Mucosa of descending colon (tissue), 3 donors: ENCODE results near the gene PPARD. TPM values are rescaled to one million over a fixed set of nuclear protein-coding genes. Genes with fewer than 3 reads are reported as not detected.

Experiments
- ATAC-seq: fragments of 200-7000 bp; cut with Tn5 transposase; one replicate; pipeline ENCODE4 v1.9.1; 2020; ENCODE audit warnings: mild to moderate bottlenecking, moderate library complexity
- DNase-seq, 3 donors: peaks; one replicate each; pipeline ENCODE4 v3.0.0-alpha.2; 2020
- H3K36me3 ChIP-seq: fragments of 200-600 bp; one replicate; pipeline ENCODE4 v1.8.0; 2021; ENCODE audit warnings: low read depth, mild to moderate bottlenecking
- H3K4me1 ChIP-seq: fragments of 200-600 bp; one replicate; pipeline ENCODE4 v1.8.0; 2021; ENCODE audit warnings: low read depth, mild to moderate bottlenecking
- H3K4me3 ChIP-seq: fragments of 200-600 bp; one replicate; pipeline ENCODE4 v1.8.0; 2021; ENCODE audit warnings: mild to moderate bottlenecking
- H3K9me3 ChIP-seq: fragments of 200-600 bp; one replicate; pipeline ENCODE4 v1.8.0; 2021; ENCODE audit warnings: mild to moderate bottlenecking
- intact Hi-C, 2 donors: fragments of 100-400 bp; cut with DNase I in 1 of 2; cut with micrococcal nuclease in 1 of 2; formaldehyde crosslinking; loops; one replicate each; pipeline versions ENCODE4 v1.11.0 to v1.11.1; 2022; cut with DNase I, micrococcal nuclease
- total RNA-seq, 3 donors: library from RNA; stranded (reverse); fragmentation: NEBNext Ultra II Directional in 2 of 3; extraction: Animal tissue kit (Norgen Biotek cat#: 25700) in 2 of 3; gene quantifications; one replicate each; pipeline versions ENCODE4 v1.2.1 to v1.2.4, GENCODE V29; 2021 to 2023
- TF ChIP-seq, protein P1 (sequence below): fragments of 200-600 bp; IDR thresholded peaks from one replicate; pipeline ENCODE4 v1.8.0; 2022; ENCODE audit warnings: antibody characterized with exemption, mild to moderate bottlenecking
- donor health status: DM: no; HTN: no; CAD: no; lungs with moderate emphysema.
- donor health status: DM: no; HTN: no; CAD: no.
- donor health status: DM: no; HTN: yes; CAD: no.

The PPARD gene
- total RNA-seq, 3 donors from 2014 or later, result 44.4 to 66.7 (median 65.6) TPM

DNA sequence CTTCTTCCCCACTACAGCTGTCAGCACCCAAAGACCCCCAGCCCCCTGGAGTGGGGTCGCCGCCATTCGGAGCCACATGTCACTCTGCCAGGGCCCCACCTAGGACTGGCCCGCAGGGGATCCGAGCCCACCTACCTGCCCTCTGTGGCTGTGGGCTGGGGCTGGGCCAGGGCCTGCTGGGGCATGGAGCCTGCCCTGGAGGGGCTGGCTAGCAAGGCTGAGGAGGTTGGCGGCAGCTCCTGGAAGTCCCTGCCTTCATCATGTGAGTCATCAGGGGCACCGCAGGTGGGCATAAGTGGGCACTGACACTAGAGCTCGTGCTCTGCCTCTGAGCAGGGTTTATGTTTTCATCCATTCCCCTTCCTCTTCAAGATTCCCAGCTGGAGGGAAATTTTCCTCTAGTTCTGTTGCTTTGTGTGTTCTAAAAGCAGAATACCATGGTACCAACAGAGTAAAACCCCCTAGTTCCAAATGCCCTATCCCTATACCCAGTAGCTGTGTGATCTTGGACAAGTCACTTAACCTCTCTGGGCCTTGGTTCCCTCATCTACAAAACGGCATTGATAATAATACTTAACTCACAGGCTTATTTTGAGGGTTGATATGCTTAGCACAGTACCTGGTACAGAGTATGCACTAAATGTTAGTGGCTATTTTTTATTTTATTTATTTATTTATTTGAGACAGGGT lies 101.1 kb downstream of the PPARD start:
- ATAC-seq (no peak), DNase-seq (no peak)
- Histone ChIP-seq H3K4me1 (no peaks in the 10 kb centered on the region), H3K9me3 (no peaks in the 10 kb centered on the region), H3K4me3 (no peak overlapping the region), H3K36me3 (no peaks in the 10 kb centered on the region)
- intact Hi-C loops, result no loop called here
- TF ChIP-seq, protein P1, sequence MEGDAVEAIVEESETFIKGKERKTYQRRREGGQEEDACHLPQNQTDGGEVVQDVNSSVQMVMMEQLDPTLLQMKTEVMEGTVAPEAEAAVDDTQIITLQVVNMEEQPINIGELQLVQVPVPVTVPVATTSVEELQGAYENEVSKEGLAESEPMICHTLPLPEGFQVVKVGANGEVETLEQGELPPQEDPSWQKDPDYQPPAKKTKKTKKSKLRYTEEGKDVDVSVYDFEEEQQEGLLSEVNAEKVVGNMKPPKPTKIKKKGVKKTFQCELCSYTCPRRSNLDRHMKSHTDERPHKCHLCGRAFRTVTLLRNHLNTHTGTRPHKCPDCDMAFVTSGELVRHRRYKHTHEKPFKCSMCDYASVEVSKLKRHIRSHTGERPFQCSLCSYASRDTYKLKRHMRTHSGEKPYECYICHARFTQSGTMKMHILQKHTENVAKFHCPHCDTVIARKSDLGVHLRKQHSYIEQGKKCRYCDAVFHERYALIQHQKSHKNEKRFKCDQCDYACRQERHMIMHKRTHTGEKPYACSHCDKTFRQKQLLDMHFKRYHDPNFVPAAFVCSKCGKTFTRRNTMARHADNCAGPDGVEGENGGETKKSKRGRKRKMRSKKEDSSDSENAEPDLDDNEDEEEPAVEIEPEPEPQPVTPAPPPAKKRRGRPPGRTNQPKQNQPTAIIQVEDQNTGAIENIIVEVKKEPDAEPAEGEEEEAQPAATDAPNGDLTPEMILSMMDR, result no peak

DNA sequence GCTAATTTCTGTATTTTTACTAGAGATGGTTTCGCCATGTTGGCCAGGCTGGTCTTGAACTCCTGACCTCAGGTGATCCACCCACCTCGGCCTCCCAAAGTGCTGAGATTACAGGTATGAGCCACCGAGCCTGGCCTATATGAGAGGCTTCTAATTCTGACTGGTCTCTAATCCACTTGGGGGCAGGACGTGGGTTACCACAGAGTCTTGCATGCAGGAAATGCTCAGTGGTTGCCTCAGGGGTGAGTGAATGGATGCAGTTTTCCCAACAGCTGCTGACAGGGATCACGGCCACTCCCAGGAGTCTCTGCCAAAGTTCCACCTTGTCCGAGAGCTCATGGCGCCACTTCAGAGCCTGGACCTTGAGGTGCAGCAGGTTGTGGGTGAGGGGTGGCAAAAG lies 103.3 kb downstream of the PPARD start:
- intact Hi-C loops, result loop anchor here (5.0 kb wide), 1 partner anchor 103 kb away; the partner anchor contains the start of gene PPARD (in 2 of the 2)
- Histone ChIP-seq H3K4me3 (no peak overlapping the region), H3K9me3 (no peaks in the 10 kb centered on the region), H3K4me1 (no peaks in the 10 kb centered on the region), H3K36me3 (no peaks in the 10 kb centered on the region)
- TF ChIP-seq, protein P1, result no peak
- DNase-seq (no peak), ATAC-seq (no peak)

DNA sequence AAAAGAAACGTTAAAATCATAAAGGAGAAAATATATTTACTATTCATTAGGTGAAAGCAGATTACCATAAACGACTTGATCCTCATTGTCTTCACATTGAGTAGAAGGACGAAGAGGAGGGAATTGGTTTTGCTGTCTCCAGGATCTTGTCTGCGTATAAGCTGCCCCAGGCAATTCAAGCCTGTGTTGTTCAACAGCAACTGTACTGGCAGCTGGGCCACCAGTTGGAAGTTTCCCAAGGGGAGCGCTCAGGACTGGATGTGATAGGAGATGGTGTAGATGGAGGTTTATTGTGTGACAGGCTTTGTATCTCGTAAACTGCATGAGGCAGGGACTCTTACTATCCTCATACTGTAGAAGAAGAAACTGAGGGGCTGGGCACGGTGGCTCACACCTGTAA lies 105.8 kb downstream of the PPARD start:
- H3K4me3 ChIP-seq, result no peak overlapping the region
- TF ChIP-seq, protein P1, result no peak
- no peaks in the 10 kb centered on the region for H3K9me3 ChIP-seq
- intact Hi-C loops, result loop anchor here (5.0 kb wide), 1 partner anchor 106 kb away; the partner anchor contains the start of gene PPARD (in 2 of the 2)
- H3K36me3 ChIP-seq, result no peaks in the 10 kb centered on the region
- no peak for DNase-seq
- ATAC-seq, result no peak
- H3K4me1 ChIP-seq, result peaks cover 9% of the 10 kb centered on the region

DNA sequence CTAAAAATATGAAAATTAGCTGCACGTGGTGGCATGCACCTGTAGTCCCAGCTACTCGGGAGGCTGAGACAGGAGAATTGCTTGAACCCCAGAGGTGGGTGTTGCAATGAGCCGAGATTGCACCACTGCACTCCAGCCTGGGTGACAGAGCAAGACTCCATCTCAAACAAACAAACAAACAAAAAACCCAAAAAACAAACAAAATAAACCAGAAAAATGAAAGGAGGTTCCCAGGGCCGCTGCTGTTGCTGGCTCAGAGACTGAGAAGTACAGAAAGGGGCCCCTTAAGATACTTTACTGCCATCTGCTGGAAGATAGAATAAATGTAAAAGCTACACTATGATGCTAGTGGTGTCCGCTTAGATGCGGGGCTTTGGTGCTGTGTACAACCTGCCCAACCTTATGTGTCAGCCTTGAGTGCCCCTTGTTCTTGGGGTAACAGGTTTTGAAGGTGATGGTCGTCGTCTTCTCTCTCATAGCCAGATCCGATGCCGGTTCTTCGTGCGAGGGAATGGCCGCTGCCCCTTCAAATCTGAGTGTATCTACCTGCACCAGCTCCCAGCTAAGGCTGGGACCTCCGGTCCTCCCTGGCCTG lies 107.0 kb downstream of the PPARD start:
- TF ChIP-seq, protein P1, result no peak
- H3K4me1 ChIP-seq, result peaks cover 12% of the 10 kb centered on the region
- ATAC-seq (peak; percentile 63), DNase-seq (peak in 1 of 3 donors; percentile 48)
- H3K4me3 ChIP-seq, result no peak overlapping the region
- H3K36me3 ChIP-seq, result no peaks in the 10 kb centered on the region
- intact Hi-C loops, result loop anchor here (5.0 kb wide), 1 partner anchor 107 kb away; the partner anchor contains the start of gene PPARD (in 2 of the 2)
- no peaks in the 10 kb centered on the region for H3K9me3 ChIP-seq

DNA sequence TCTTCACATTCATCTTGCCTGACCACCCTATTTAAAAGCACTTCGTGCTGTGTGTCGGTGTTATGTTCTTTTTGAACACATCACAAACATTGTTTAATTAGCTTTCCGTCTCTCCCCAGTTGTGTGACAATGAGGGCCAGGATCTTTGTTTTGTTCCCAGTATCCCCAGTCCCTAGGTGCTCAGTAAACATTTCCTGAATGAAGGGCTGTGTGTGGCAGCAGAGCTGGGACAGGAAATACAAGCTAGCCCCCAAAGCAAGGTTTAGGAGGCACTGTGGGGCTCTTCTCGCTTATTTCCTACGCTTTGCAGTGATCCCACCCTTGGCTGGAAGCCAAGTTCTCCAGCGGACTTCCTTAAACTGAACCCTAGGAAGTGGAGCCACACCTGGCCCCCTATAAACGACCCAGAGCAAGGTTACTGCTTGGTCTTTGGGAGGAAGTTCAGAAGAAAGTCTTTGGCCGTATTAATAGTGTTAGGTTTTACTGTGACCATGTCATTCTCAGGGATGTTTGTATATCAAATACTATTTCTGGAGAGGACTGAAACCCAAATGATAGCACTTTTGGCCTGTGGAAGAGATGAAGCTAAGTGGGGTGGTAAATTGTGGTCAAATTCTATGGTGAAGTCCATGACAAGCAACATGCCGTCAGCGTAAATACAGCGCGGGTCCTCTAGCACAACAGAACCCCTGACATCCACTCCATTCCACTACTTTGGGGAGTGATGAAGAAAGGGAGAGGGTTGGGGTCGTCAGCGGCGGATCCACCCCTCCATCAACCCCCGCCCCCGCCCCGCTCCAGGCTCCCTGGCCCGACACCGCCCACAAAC lies 109.2 kb downstream of the PPARD start:
- TF ChIP-seq, protein P1, result no peak
- H3K36me3 ChIP-seq, result no peaks in the 10 kb centered on the region
- intact Hi-C loops, result no loop called here
- DNase-seq (peak in 1 of 3 donors; percentile 54), ATAC-seq (no peak)
- H3K4me3 ChIP-seq, result peak overlapping the region; percentile 37
- H3K9me3 ChIP-seq, result no peaks in the 10 kb centered on the region
- H3K4me1 ChIP-seq, result peaks cover 12% of the 10 kb centered on the region
